Karpas-422 (cell line): ENCODE data around the gene GATAD2B. TPM values are rescaled to one million over a fixed set of nuclear protein-coding genes. Genes with fewer than 3 reads are reported as not detected.
"Not testable (repeated sequence)": the region's sequence is repeated elsewhere in the genome, so short reads cannot be mapped to it uniquely, and the experiment has no call there.

Source experiments
- DNase-seq: peaks from one replicate; pipeline ENCODE4 v3.0.0-alpha.2; 2015
- H2AFZ ChIP-seq: fragments of 200-600 bp; sonication (generic); 2 replicates; pipeline ENCODE4 v1.6.1; 2014; ENCODE audit warnings: antibody characterized with exemption, low read length, mixed read lengths
- H3K27ac ChIP-seq: fragments of 200-600 bp; sonication (generic); 2 replicates; pipeline ENCODE4 v1.5.1; 2014; ENCODE audit warnings: mild to moderate bottlenecking, low read length, moderate library complexity
- H3K27me3 ChIP-seq: fragments of 200-600 bp; sonication (generic); 2 replicates; pipeline ENCODE4 v1.6.1; 2014; ENCODE audit warnings: low read length, mixed read lengths
- H3K36me3 ChIP-seq: fragments of 200-600 bp; sonication (generic); 2 replicates; pipeline ENCODE4 v1.6.1; 2014; ENCODE audit warnings: low read length, mixed read lengths; ENCODE audit not compliant: insufficient read depth
- H3K4me1 ChIP-seq: fragments of 200-600 bp; sonication (generic); 2 replicates; pipeline ENCODE4 v1.6.1; 2014; ENCODE audit warnings: mild to moderate bottlenecking, low read length, mixed read lengths
- H3K4me2 ChIP-seq: fragments of 200-600 bp; sonication (generic); 2 replicates; pipeline ENCODE4 v1.6.1; 2014; ENCODE audit warnings: low read length, low read depth, mild to moderate bottlenecking; ENCODE audit not compliant: poor library complexity, severe bottlenecking
- H3K4me3 ChIP-seq: fragments of 200-600 bp; sonication (generic); 2 replicates; pipeline ENCODE4 v1.5.1; 2014; ENCODE audit warnings: mild to moderate bottlenecking, antibody characterized with exemption, low read length, mixed read lengths
- H3K79me2 ChIP-seq: fragments of 200-600 bp; sonication (generic); 2 replicates; pipeline ENCODE4 v1.6.1; 2014; ENCODE audit warnings: mild to moderate bottlenecking, low read length, mixed read lengths
- H3K9ac ChIP-seq: fragments of 200-600 bp; sonication (generic); 2 replicates; pipeline ENCODE4 v1.6.0; 2014; ENCODE audit warnings: low read length
- H3K9me2 ChIP-seq: fragments of 200-600 bp; sonication (generic), shearing (Covaris generic); replicated peaks from 2 replicates; pipeline ENCODE4 v1.6.0; 2014; ENCODE audit warnings: mild to moderate bottlenecking, low read length, moderate library complexity; ENCODE audit not compliant: insufficient read depth
- H3K9me3 ChIP-seq: fragments of 300-700, 200-600 bp; sonication (generic); 2 replicates; pipeline ENCODE4 v1.6.1; 2014; ENCODE audit warnings: low read length, mixed read lengths
- H4K20me1 ChIP-seq: fragments of 200-600 bp; sonication (generic); 2 replicates; pipeline ENCODE4 v1.6.1; 2014; ENCODE audit warnings: mild to moderate bottlenecking, antibody characterized with exemption, low read length, low read depth; ENCODE audit not compliant: insufficient read depth
- total RNA-seq: library from RNA; depleted of rRNA; stranded (reverse); fragments of >200 nt; shearing (Covaris generic); gene quantifications from 2 replicates; pipeline ENCODE4 v1.2.3, GENCODE V29; 2014; ENCODE audit warnings: low replicate concordance

Gene GATAD2B
- total RNA-seq, 1 experiment from 2014 or later, result 21.8 TPM

GRCh38 chr1:153844349-153844748 lies 78.4 kb downstream of the GATAD2B start:
- not testable (repeated sequence) for H3K9me3 ChIP-seq, H3K27me3 ChIP-seq, H2AFZ ChIP-seq, H3K4me3 ChIP-seq, H3K9me2 ChIP-seq, H3K9ac ChIP-seq, DNase-seq, H4K20me1 ChIP-seq, H3K4me2 ChIP-seq, H3K36me3 ChIP-seq
- Histone ChIP-seq H3K79me2 (peaks cover 81% of the 10 kb centered on the region), H3K27ac (peak overlapping the region; percentile 90), H3K4me1 (peaks cover 35% of the 10 kb centered on the region)

- Histone ChIP-seq H3K27ac (peak overlapping the region; percentile 90), H3K4me2 (peak overlapping the region; percentile 61), H3K36me3 (0 out of 2 replicates have a peak, but pooled peaks cover 3% of the 10 kb centered on the region), H4K20me1 (no peaks in the 10 kb centered on the region), H2AFZ (no peak overlapping the region), H3K79me2 (peaks cover 81% of the 10 kb centered on the region), H3K9ac (no peak overlapping the region), H3K27me3 (no peaks in the 10 kb centered on the region), H3K4me3 (no peak overlapping the region), H3K4me1 (peaks cover 29% of the 10 kb centered on the region), H3K9me3 (no peaks in the 10 kb centered on the region), H3K9me2 (no peaks in the 10 kb centered on the region)
- DNase-seq, result peak; percentile 71
These were observed 80.7 kb downstream of the GATAD2B start for GRCh38 chr1:153842006-153842471.

GRCh38 chr1:153841463-153841994 lies 81.2 kb downstream of the GATAD2B start:
- peak overlapping the region; percentile 90 for H3K27ac ChIP-seq
- no peak overlapping the region for H3K4me3 ChIP-seq
- H3K9me2 ChIP-seq, result no peaks in the 10 kb centered on the region
- peaks cover 81% of the 10 kb centered on the region for H3K79me2 ChIP-seq
- no peaks in the 10 kb centered on the region for H3K27me3 ChIP-seq
- no peaks in the 10 kb centered on the region for H3K9me3 ChIP-seq
- peak overlapping the region; percentile 61 for H3K4me2 ChIP-seq
- no peak for DNase-seq
- H2AFZ ChIP-seq, result no peak overlapping the region
- no peak overlapping the region for H3K9ac ChIP-seq
- peaks cover 29% of the 10 kb centered on the region for H3K4me1 ChIP-seq
- 0 out of 2 replicates have a peak, but pooled peaks cover 3% of the 10 kb centered on the region for H3K36me3 ChIP-seq
- no peaks in the 10 kb centered on the region for H4K20me1 ChIP-seq

GRCh38 chr1:153840774-153841173 lies 82.0 kb downstream of the GATAD2B start:
- Histone ChIP-seq H3K4me1 (peaks cover 29% of the 10 kb centered on the region), H3K79me2 (peaks cover 83% of the 10 kb centered on the region), H3K27ac (peak overlapping the region; percentile 90)
- not testable (repeated sequence) for H3K9me2 ChIP-seq, H3K9me3 ChIP-seq, H2AFZ ChIP-seq, H4K20me1 ChIP-seq, H3K4me3 ChIP-seq, DNase-seq, H3K36me3 ChIP-seq, H3K27me3 ChIP-seq, H3K4me2 ChIP-seq, H3K9ac ChIP-seq

GRCh38 chr1:153833968-153834367 lies 88.8 kb downstream of the GATAD2B start:
- H3K9me2 ChIP-seq, H3K4me2 ChIP-seq, H4K20me1 ChIP-seq, DNase-seq, H3K36me3 ChIP-seq, H3K4me3 ChIP-seq, H3K9me3 ChIP-seq, H3K27ac ChIP-seq, H3K27me3 ChIP-seq, H3K9ac ChIP-seq, H2AFZ ChIP-seq, H3K4me1 ChIP-seq: not testable (repeated sequence)
- peaks cover 79% of the 10 kb centered on the region for H3K79me2 ChIP-seq

- no peaks in the 10 kb centered on the region for H3K9me3 ChIP-seq
- no peaks in the 10 kb centered on the region for H4K20me1 ChIP-seq
- no peak overlapping the region for H3K27ac ChIP-seq
- no peak overlapping the region for H3K9ac ChIP-seq
- no peak for DNase-seq
- H3K4me1 ChIP-seq, result no peaks in the 10 kb centered on the region
- no peak overlapping the region for H2AFZ ChIP-seq
- no peak overlapping the region for H3K4me3 ChIP-seq
- no peaks in the 10 kb centered on the region for H3K9me2 ChIP-seq
- H3K4me2 ChIP-seq, result no peak overlapping the region
- peaks cover under 1% of the 10 kb centered on the region for H3K36me3 ChIP-seq
- peaks cover 74% of the 10 kb centered on the region for H3K79me2 ChIP-seq
- H3K27me3 ChIP-seq, result no peaks in the 10 kb centered on the region
These were observed 89.6 kb downstream of the GATAD2B start for GRCh38 chr1:153833171-153833570.

- H3K4me3 ChIP-seq, result no peak overlapping the region
- H3K27ac ChIP-seq, result no peak overlapping the region
- no peaks in the 10 kb centered on the region for H4K20me1 ChIP-seq
- no peak overlapping the region for H2AFZ ChIP-seq
- H3K9me2 ChIP-seq, result no peaks in the 10 kb centered on the region
- H3K27me3 ChIP-seq, result no peaks in the 10 kb centered on the region
- H3K36me3 ChIP-seq, result peaks cover 10% of the 10 kb centered on the region
- H3K9me3 ChIP-seq, result no peaks in the 10 kb centered on the region
- H3K9ac ChIP-seq, result no peak overlapping the region
- no peak for DNase-seq
- peaks cover 74% of the 10 kb centered on the region for H3K79me2 ChIP-seq
- no peak overlapping the region for H3K4me2 ChIP-seq
- H3K4me1 ChIP-seq, result no peaks in the 10 kb centered on the region
These were observed 90.5 kb downstream of the GATAD2B start for GRCh38 chr1:153832293-153832692.

- Histone ChIP-seq H3K9me2 (no peaks in the 10 kb centered on the region), H4K20me1 (no peaks in the 10 kb centered on the region), H3K79me2 (peaks cover 69% of the 10 kb centered on the region), H3K4me2 (no peak overlapping the region), H3K27ac (no peak overlapping the region), H3K27me3 (no peaks in the 10 kb centered on the region), H2AFZ (no peak overlapping the region), H3K4me3 (no peak overlapping the region), H3K9ac (no peak overlapping the region), H3K36me3 (peaks cover 17% of the 10 kb centered on the region), H3K4me1 (no peaks in the 10 kb centered on the region), H3K9me3 (no peaks in the 10 kb centered on the region)
- DNase-seq, result no peak
These were observed 91.7 kb downstream of the GATAD2B start for GRCh38 chr1:153831026-153831425.
